Loucy (cell line): ENCODE measurements around the gene SLC25A4.
"Not testable (repeated sequence)": the region's sequence is repeated elsewhere in the genome, so short reads cannot be mapped to it uniquely, and the experiment has no call there.

Experiments
- H2AFZ ChIP-seq: fragments of 200-600 bp; sonication (generic); 2 replicates; pipeline ENCODE4 v1.6.0; 2016; ENCODE audit warnings: antibody characterized with exemption, mild to moderate bottlenecking, low read length, moderate library complexity
- H3F3A ChIP-seq: fragments of 200-600 bp; 2 replicates; pipeline ENCODE4 v1.6.0; 2016; ENCODE audit warnings: antibody characterized with exemption, low read depth, mild to moderate bottlenecking
- H3K27me3 ChIP-seq: fragments of 200-600 bp; sonication (generic); 2 replicates; pipeline ENCODE4 v1.6.1; 2014; ENCODE audit warnings: low read length, mild to moderate bottlenecking; ENCODE audit not compliant: insufficient read depth, poor library complexity, severe bottlenecking
- H3K36me3 ChIP-seq: fragments of 200-600 bp; sonication (generic); 2 replicates; pipeline ENCODE4 v1.6.1; 2016; ENCODE audit warnings: low read length; ENCODE audit not compliant: insufficient read depth
- H3K4me1 ChIP-seq: fragments of 200-600 bp; sonication (generic); 2 replicates; pipeline ENCODE4 v1.5.1; 2014; ENCODE audit warnings: low read length, mild to moderate bottlenecking; ENCODE audit not compliant: insufficient read depth, poor library complexity, severe bottlenecking
- H3K4me2 ChIP-seq: fragments of 200-600 bp; sonication (generic); 2 replicates; pipeline ENCODE4 v1.6.0; 2014; ENCODE audit warnings: antibody characterized with exemption, low read length, low read depth, mild to moderate bottlenecking; ENCODE audit not compliant: poor library complexity, severe bottlenecking
- H3K4me3 ChIP-seq: fragments of 200-600 bp; sonication (generic); 2 replicates; pipeline ENCODE4 v1.5.1; 2014; ENCODE audit warnings: low read length, mild to moderate bottlenecking, mixed read lengths; ENCODE audit not compliant: poor library complexity, severe bottlenecking
- H3K79me2 ChIP-seq: fragments of 200-600 bp; sonication (generic); 2 replicates; pipeline ENCODE4 v1.6.1; 2014; ENCODE audit warnings: low read length; ENCODE audit not compliant: insufficient read depth
- H3K9ac ChIP-seq: fragments of 200-600 bp; sonication (generic); 2 replicates; pipeline ENCODE4 v1.6.0; 2014; ENCODE audit warnings: mild to moderate bottlenecking, low read depth, low read length, moderate library complexity; ENCODE audit not compliant: poor library complexity, severe bottlenecking
- H3K9me2 ChIP-seq: fragments of 200-600 bp; sonication (generic); replicated peaks from 2 replicates; pipeline ENCODE4 v1.6.1; 2016; ENCODE audit warnings: low read depth, low read length, mixed read lengths
- H3K9me3 ChIP-seq: fragments of 200-600 bp; sonication (generic); 2 replicates; pipeline ENCODE4 v1.6.1; 2014; ENCODE audit warnings: mild to moderate bottlenecking, antibody characterized with exemption, low read length, low read depth; ENCODE audit not compliant: insufficient read depth
- H4K20me1 ChIP-seq: fragments of 200-600 bp; sonication (generic); 2 replicates; pipeline ENCODE4 v1.6.0; 2014; ENCODE audit warnings: antibody characterized with exemption, low read length, mild to moderate bottlenecking; ENCODE audit not compliant: insufficient read depth, poor library complexity, severe bottlenecking
- EZH2phosphoT487 ChIP-seq: fragments of 200-600 bp; IDR thresholded peaks from 2 replicates; pipeline ENCODE4 v1.6.1; 2018; ENCODE audit warnings: antibody characterized with exemption, mild to moderate bottlenecking, moderate library complexity, borderline replicate concordance
- TF ChIP-seq, protein P1 (sequence below): fragments of 200-600 bp; sonication (generic); conservative IDR thresholded peaks from 2 replicates; pipeline ENCODE4 v1.5.1; 2014; ENCODE audit warnings: mild to moderate bottlenecking, antibody characterized with exemption, low read length

SLC25A4 gene

DNA sequence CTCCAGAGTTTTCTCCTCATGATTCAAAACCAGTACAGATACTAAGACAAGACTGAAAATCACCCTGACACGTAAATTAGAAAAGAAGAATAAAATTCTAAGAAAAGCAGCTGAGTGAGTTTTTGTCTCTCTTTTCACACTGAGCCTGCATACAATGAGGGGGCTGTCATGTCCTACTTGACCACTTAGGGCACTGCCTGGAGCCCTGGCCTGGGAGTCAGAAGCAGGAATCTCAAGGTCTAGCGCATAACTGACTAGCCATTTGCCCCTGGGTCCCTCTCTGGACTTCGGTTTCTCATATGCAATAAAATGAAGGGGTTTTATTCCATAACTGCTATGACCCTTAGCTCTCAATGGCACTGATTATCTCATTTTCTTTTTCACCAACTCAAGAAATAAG lies 36.7 kb upstream of the SLC25A4 start:
- no peaks in the 10 kb centered on the region for H3K36me3 ChIP-seq
- H4K20me1 ChIP-seq = no peaks in the 10 kb centered on the region
- no peak overlapping the region for H3K9ac ChIP-seq
- H2AFZ ChIP-seq = no peak overlapping the region
- no peaks in the 10 kb centered on the region for H3K4me1 ChIP-seq
- H3K4me2 ChIP-seq = no peak overlapping the region
- H3K27me3 ChIP-seq = no peaks in the 10 kb centered on the region
- H3K4me3 ChIP-seq = no peak overlapping the region
- no peaks in the 10 kb centered on the region for H3K9me3 ChIP-seq
- TF ChIP-seq, protein P1, sequence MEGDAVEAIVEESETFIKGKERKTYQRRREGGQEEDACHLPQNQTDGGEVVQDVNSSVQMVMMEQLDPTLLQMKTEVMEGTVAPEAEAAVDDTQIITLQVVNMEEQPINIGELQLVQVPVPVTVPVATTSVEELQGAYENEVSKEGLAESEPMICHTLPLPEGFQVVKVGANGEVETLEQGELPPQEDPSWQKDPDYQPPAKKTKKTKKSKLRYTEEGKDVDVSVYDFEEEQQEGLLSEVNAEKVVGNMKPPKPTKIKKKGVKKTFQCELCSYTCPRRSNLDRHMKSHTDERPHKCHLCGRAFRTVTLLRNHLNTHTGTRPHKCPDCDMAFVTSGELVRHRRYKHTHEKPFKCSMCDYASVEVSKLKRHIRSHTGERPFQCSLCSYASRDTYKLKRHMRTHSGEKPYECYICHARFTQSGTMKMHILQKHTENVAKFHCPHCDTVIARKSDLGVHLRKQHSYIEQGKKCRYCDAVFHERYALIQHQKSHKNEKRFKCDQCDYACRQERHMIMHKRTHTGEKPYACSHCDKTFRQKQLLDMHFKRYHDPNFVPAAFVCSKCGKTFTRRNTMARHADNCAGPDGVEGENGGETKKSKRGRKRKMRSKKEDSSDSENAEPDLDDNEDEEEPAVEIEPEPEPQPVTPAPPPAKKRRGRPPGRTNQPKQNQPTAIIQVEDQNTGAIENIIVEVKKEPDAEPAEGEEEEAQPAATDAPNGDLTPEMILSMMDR = no peak
- TF ChIP-seq EZH2phosphoT487 = no peak
- no peaks in the 10 kb centered on the region for H3K9me2 ChIP-seq
- no peaks in the 10 kb centered on the region for H3F3A ChIP-seq
- no peaks in the 10 kb centered on the region for H3K79me2 ChIP-seq

DNA sequence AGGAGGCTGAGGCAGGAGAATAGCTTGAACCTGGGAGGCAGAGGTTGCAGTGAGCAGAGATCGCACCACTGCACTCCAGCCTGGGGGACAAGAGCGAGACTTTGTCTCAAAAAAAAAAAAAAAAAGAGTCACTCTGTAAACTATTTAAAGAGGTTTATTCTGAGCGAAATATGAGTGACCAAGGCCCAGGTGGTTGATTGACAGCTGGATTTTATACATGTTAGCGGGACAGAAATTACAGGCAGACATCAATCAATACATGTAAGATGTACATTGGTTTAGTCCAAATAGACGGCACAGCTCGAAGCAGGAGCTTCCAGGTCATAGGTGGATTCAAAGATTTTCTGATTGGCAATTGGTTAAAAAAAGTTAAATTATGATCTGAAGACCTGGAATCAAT lies 35.5 kb upstream of the SLC25A4 start:
- not testable (repeated sequence) for H3K79me2 ChIP-seq, H3K27me3 ChIP-seq, H2AFZ ChIP-seq, H3K9me2 ChIP-seq, H4K20me1 ChIP-seq, H3F3A ChIP-seq, H3K4me3 ChIP-seq, H3K9me3 ChIP-seq, H3K9ac ChIP-seq, H3K4me1 ChIP-seq, H3K36me3 ChIP-seq, H3K4me2 ChIP-seq

DNA sequence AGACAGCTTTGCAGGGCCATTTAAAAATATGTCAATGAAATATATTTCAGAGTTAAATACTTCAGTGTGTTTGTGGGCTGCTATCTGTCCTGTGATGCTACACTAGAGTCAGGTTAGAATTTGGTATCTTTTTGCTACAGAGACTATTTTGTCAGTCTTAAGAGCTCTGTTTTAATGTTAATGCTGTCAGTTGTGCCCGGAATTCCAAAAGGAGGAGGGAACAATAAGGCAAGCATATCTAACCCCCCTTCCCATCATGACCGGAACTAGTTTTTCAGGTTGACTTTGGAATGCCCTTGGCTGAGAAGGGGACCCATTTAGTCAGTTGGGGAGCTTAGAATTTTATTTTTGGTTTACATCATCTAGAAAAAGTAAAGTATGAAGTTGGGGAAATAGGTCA lies 34.9 kb upstream of the SLC25A4 start:
- Histone ChIP-seq H3K9ac (no peak overlapping the region), H3K9me3 (no peaks in the 10 kb centered on the region), H3K36me3 (no peaks in the 10 kb centered on the region), H3K9me2 (no peaks in the 10 kb centered on the region), H2AFZ (no peak overlapping the region), H3K4me2 (no peak overlapping the region), H3K4me3 (no peak overlapping the region), H3F3A (no peaks in the 10 kb centered on the region), H3K79me2 (no peaks in the 10 kb centered on the region), H3K27me3 (no peaks in the 10 kb centered on the region), H4K20me1 (no peaks in the 10 kb centered on the region), H3K4me1 (no peaks in the 10 kb centered on the region)
- TF ChIP-seq, protein P1 = no peak
- TF ChIP-seq EZH2phosphoT487 = no peak

DNA sequence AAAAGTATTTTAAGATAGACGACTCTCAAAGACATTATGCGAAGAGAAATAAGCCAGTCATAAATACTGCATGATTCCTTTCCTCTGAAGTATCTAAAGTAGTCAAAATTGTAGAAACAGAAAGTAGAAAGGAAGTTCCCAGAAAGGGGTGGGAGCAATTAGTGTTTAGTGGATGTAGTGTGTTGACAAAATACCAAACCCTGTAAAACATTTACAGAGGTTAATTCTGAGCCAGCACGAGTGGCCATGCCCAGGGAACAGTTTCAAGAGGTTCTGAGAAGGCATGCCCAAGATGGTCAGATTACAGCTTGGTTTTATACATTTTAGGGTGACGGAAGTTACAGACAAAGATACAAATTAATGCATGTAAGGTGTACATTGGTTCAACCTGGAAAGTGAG lies 34.4 kb upstream of the SLC25A4 start:
- Histone ChIP-seq H3K79me2 (no peaks in the 10 kb centered on the region), H4K20me1 (no peaks in the 10 kb centered on the region), H3K9ac (no peak overlapping the region), H3K9me2 (no peaks in the 10 kb centered on the region), H3K4me1 (no peaks in the 10 kb centered on the region), H3K36me3 (no peaks in the 10 kb centered on the region), H3F3A (no peaks in the 10 kb centered on the region), H3K27me3 (no peaks in the 10 kb centered on the region), H3K9me3 (no peaks in the 10 kb centered on the region), H2AFZ (no peak overlapping the region), H3K4me2 (no peak overlapping the region), H3K4me3 (no peak overlapping the region)
- no peak for TF ChIP-seq EZH2phosphoT487
- TF ChIP-seq, protein P1 = no peak
